NOMO-1 (cell line): ENCODE results near the gene OR51F2.
"Not testable (repeated sequence)": the region's sequence is repeated elsewhere in the genome, so short reads cannot be mapped to it uniquely, and the experiment has no call there.

Experiments used
- DNase-seq, 2 experiments: peaks; one replicate each; lab custom pipeline; 2025; ENCODE audit not compliant: unreplicated experiment in 2 of 2; lab: John Stamatoyannopoulos, UW

OR51F2 gene

DNA sequence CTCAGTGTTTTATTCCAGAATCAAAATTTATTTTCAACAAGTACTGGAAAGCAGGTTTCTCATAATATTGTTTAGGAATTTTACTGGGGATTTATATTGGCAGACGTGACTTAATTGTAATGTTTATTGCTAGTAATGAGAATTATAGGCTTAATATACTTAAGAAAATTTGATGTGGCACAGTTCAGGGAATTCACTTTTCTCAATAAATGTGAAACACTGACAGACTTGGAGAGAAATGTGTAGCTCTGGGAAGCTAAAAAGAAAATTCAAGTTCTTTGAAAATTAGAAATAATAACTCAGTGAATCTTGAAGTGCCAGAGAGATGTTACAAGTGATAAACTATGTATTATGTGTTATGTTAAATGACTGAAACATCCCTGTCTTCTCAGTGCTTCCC, at the start of gene OR51F2:
TSS of gene OR51F2 (plus strand) at position 301 of the 400 bp plus-strand sequence. CDS start 101 bp downstream, outside the sequence.
- DNase-seq: no peak

DNA sequence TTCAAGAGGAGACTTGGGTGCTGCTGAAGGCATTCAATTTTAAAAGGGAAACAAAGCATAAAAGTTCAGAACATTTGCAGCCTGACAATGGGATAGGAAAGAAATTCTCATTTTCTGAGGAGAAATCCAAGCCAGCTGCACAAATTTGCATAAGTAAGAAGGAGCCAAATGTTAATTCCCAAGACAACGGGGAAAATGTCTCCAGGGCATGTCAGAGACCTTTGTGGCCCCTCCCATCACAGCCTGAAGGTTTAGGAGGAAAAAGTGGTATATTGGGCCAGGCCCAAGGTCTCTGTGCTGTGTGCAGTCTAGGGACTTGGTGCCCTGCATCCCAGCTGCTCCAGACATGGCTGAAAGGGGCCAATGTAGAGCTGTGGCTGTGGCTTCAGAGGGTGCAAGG, 38.7 kb upstream of the OR51F2 start:
- DNase-seq: no peak

DNA sequence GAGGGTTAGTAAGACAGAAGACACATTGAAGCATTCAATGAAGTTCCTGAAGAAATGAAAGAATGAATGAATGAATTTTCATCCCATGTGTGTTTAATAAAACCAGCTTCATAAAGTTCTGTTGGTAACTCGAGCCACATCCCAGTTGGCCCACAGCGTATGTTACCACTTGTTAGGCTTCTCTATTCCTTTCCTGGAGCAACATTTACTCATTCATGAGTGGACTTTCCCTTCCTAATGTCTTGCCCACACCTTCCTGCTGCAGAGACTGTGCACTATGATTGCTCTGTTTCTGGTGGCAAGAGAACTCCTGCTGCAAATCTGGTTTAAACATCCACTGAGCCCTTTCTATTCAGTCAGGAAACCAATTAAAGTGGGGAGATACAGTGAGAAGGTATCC, 23.9 kb upstream of the OR51F2 start:
- DNase-seq: no peak

DNA sequence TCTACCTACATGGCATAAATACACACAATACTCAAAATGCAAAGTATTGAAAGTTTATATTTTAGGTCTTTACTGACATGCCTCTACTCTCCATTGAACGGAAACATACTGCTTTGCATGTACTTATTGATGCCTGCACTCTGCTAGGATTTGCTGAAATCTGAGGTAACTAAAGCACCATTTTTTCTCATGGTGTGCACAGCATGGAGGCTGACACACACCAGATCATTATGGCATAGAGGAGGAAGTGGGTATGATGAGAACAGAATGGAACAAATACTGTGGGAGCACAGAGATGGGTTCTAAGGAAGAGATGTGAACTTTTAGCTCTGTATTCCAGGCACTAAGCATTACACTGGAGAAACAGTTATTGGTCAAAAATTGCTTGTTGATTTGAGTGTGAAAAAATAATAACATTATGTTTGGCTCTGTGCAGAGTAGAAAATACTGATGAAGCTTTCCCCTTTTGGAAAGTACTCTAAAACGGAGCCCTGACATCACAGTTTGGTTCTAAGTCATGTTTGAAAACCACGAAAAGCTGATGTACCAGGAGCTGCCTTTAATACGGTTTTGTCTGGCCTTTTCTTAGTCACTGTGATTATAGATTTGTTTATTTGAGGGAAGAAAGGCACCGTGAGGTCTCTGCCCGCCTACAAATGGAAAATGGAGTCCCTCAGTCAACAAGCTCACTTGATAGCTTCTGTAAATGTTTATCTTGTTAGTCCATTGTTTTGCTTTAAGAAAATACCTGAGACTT, 22.5 kb upstream of the OR51F2 start:
- DNase-seq: no peak

- not testable (repeated sequence) for DNase-seq
Observed at GRCh38 chr11:4801316-4801715, 19.8 kb upstream of the OR51F2 start.

DNA sequence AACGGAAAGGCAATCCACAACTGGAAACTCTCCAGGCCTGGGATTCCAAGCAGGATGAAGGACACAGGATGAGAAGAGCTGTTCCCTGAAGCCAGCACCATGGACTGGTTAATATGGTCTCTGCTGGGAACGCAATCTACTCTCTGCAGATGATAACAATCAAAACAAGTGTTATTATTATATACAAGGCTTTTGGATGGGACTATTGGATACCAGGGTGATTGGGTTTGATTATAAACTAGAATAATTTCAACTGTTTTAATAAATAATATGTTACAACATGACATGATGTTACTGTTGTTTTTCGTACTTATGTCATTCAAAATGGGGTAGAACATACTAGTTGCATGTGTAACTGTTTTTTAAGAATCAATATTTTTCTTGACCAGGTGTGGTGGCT, 16.8 kb upstream of the OR51F2 start, which contains the start of gene OR52R1:
TSS of gene OR52R1 (minus strand) at position 101 of the 400 bp plus-strand sequence. CDS start at position 101, 0 bp downstream.
- no peak for DNase-seq

- no peak for DNase-seq
Observed at GRCh38 chr11:4808476-4808875, 12.6 kb upstream of the OR51F2 start.

- no peak for DNase-seq
Observed at GRCh38 chr11:4809246-4809645, 11.9 kb upstream of the OR51F2 start.

DNA sequence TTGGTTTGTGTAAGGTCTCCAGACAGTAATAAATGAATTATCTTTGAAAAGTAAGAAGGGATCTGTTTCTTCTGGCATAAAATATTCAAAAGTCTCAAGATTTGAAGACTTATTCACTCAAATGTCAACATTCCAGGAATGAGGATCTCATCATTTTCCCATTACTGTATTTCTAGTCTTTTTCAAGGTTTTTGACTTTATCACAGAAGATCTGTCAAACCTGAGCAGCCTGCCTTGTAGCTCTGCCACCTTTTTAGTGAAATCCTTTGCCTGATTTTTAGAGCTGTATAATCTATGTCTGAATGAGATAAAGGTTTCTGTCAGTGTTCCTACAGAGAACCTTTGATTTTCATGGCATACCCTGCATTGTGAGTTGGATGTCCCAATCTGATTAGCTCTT, 4.0 kb downstream of the OR51F2 start:
- DNase-seq: no peak

DNA sequence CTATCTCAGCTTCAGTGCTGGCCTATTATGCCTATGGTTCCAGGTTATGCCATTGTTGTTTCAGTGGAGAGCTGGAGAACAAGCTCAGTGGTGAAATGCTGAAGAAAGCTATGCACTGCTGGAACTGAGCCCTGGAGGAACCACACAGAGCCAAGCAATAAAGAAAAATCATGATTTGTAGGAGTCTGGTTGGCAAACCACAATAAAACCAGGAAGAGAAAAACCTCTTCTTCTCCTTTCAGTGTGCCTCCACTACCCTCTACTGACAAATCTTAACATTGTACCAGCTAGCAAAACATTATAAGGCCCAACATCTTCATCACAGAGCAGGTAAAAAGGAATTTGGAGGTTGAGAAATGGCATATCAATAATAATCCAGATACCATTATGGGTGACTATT, 5.3 kb downstream of the OR51F2 start:
- DNase-seq: no peak

DNA sequence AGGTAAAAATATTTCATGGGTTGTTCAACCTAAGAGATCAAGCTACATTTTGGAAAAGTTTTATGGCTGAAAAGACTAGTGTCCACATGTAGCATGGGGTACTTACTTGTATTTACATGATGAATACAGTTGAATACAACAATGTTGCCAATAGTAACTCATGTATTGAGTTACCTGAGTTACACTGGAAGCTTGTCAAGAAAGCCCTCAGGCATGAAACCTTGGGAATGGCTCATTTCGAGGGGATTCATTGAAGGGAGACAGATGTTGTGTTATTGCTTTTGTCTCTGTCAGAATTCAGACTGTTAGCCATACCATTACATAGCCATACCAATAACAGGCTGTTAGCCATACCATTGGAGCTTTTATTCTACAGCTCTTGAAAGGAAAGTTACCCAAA, 9.2 kb downstream of the OR51F2 start:
- DNase-seq: no peak

DNA sequence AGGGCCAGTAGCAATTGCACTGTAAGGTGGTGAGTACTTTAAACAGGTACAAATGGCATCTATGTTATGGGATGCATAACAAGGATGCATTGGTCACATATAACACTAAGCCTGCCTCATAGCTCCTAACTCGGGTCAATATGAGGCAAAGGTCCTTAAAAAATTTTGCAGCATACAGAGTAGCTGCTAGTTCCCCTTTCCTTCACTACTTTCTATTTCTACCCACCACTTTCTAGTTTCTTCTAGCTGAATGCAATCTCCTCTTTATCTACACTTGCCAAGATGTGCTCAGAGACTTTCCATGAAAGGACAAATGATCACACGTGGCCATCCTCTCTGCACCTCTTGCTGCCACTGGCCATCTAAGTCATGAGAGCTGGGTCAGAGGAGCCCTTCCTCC, 9.8 kb downstream of the OR51F2 start:
- DNase-seq: no peak

GRCh38 chr11:4839851-4840549, 18.9 kb downstream of the OR51F2 start:
- no peak for DNase-seq

DNA sequence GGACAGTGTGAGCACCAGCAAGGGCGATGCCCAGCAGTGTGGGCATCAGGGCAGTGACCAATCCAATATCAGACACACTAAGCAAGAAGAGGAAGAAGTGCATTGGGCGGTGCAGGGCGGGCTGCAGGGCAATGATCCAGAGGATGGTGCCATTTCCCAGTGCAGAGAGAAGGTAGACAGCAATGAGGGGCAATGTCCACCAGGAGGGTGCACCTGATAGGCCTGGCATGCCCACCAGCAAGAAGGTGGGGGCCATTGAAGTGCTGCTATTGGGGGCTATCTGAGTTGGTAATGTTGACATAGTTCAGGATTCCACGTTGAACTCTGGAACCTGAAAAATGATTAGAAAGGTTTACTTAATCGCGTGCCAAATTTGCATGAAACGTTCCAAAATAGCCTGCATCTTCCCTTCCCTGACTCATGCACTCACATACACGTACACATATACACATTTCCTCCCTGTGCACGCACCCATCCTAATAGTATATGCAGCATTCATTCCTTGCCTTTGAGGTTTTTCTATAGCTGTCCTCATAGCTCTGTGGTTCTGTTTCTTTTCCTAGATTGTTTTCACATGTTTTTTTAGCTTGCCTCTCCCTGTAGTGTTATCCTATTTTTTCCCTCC, 27.9 kb downstream of the OR51F2 start, which contains the start of gene OR51S1:
TSS of gene OR51S1 (minus strand) at position 301 of the 625 bp plus-strand sequence. CDS start at position 301, 0 bp downstream.
- DNase-seq: no peak

DNA sequence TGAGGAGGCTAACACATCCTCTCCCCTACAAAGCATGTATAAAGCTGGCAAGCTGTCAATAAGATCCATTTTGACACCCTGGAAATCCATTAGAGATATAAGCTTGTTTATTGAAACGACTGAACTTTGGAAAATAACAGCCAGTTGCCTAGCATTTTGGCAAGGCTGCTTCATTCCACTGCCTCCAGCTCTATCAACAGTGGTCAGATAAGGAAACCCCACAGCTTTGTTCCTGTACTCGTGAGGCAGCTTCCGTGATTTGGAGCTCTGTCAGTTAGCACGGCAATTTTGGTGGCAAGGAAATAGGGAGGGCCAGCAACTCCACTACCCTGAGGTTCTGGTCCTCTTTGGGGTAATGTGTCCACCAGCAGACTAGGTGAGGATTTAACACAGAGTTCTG, 29.9 kb downstream of the OR51F2 start:
- DNase-seq: no peak

DNA sequence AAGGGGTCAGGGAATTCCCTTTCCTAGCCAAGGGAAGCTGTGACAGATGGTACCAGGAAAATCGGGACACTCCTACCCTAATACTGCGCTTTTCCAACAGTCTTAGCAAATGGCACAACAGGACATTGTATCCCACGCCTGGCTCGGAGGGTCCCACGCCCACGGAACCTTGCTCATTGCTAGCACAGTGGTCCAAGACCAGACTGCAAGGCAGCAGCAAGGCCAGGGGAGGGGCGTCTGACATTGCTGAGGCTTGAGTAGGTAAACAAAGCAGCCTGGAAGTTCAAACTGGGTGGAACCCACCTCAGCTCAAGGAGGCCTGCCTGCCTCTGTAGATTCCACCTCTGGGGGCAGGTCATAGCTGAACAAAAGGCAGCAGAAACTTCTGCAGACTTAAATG, 33.2 kb downstream of the OR51F2 start:
- DNase-seq: not testable (repeated sequence)

DNA sequence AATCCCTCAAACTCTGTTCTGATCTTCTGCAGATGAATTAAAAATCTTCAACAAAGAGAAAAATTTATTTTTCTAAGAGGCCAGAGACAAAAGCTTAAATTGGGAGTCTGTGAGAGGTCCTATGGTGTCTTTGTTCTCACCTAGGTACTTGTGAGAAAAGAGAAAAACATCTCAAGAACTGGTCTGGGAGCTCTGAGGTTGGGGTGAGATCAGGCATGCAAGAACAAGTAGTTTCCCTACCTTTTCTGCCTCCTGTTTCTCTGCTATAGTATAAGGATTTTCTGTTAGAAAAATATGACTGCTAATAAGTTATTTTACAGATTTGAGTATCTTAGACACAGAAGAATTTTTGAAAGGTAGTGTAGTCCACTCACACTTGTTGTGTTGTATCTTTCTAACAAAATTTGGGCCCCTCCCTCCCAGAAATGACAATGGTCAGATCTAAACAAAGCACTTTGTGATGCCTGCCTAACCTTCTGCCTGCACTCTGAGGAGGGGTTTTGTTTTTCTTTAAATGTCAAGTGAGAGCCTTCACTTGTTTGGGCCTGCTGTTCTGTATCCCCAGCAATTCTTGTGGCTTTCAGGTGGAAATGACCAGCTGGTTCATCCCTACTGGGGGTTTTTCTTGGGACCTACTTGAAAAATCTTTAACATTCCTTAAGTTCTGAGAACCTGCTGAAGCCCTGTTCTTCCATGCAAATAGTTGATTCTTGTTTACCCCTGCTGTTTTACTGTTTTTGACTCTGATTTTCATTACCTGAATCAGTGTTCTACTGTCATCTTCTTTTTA, 41.5 kb downstream of the OR51F2 start:
- no peak for DNase-seq

- no peak for DNase-seq
Observed at GRCh38 chr11:4863876-4864275, 42.8 kb downstream of the OR51F2 start.

- DNase-seq: no peak
Observed at GRCh38 chr11:4865855-4866254, 44.7 kb downstream of the OR51F2 start.
